ENCODE data around the gene EPHA3. TPM values are rescaled to one million over a fixed set of nuclear protein-coding genes. Genes with fewer than 3 reads are reported as not detected.
A peak's percentile ranks its signal among the peaks of the same experiment; 100 is the strongest.

The EPHA3 gene
- total RNA-seq, 2 experiments from 2014 or later: not detected

DNA sequence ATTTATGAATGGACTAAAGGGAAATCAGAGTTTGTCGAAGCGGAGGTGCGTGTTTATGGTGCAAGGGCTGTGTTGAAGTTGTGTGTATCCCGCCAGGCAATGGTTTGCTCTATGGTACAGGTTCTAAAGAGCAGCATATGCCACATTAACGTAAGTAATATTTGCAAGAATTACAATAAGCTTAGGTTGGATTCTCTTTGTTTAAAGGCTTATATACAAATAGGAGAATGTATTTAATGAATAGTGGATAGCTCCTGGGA lies 800 bp downstream of the EPHA3 start:
- ATAC-seq: no peak
- CTCF ChIA-PET: no interaction called here
- H3K27ac Mint-ChIP-seq: no peak overlapping the region
- no peaks in the 10 kb centered on the region for H3K9me3 Mint-ChIP-seq (ENCODE audit: low read depth)
- H3K36me3 Mint-ChIP-seq: no peaks in the 10 kb centered on the region
- H3K4me1 Mint-ChIP-seq: peaks cover 9% of the 10 kb centered on the region
- no peak overlapping the region for H3K4me3 Mint-ChIP-seq
- peaks cover 19% of the 10 kb centered on the region for H3K27me3 Mint-ChIP-seq
- no peak for DNase-seq

DNA sequence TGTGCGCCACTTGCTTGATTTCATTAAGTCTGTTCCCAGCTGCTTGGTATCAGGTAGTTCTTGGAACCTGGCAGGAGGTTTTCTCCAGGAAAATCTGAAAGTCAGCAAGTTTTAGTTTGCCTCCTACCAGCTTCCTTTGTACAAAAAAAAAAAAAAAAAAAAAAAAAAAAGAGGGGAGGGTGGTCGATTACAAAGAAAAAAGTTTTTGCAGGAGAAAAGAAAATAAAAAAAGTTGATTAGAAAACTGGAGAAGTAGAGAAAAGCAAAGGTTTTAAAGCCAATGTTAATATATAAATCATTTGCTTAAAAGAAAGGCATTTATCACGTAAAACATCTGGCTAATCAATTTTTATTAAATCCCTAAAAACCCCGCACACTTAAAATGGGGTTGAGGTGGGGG lies 5.9 kb downstream of the EPHA3 start:
- Mint-ChIP-seq H3K4me3 (no peak overlapping the region), H3K4me1 (peaks cover 5% of the 10 kb centered on the region), H3K27ac (no peak overlapping the region), H3K9me3 (ENCODE audit: low read depth) (no peaks in the 10 kb centered on the region), H3K36me3 (no peaks in the 10 kb centered on the region), H3K27me3 (peaks cover 10% of the 10 kb centered on the region)
- CTCF ChIA-PET: no interaction called here
- DNase-seq (no peak), ATAC-seq (no peak)

DNA sequence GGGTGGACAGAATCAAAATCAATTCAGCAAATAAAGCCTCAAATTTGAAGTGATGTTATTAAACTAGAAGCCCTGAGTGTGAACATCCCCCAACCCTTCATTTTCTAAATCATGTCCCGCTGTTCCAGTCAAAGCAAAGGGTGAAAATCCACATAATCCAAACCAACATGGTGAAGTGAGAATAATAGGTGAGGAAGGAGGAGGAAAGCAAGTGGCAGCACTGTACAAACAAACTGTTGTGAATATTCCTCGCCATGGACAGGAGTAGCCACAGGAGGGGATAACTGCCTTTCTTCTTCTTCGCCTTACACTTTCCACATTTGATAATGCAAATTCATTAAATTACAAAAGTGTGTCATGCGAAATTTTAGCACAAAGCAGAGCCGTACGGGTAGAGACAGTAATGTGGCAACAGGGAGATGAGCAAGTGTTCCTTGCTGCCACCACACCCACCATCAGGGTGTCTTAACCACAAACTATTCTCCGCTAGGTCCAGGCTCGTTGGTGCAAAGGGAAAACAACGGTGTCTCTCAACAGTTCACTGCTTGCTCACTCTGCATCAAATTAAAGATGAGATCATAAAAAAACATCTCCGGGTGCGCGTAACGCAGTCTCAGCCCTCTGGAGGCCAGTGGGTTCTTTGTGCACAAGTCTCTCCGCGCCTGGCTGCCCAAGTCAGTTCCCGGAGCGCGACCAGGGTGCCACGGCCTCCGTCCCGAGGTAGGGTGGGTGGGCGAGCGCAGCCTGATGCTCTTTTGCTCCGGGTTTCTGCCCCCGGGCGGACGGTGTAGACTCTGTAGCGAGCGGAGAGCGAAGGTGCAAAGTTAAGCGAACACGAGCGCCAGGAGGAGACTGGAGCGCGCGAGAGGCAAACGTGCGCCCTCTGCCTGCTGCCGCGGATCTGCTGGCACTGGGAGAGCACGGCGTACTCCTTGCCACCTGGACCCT lies 6.7 kb downstream of the EPHA3 start:
- H3K9me3 Mint-ChIP-seq (ENCODE audit: low read depth): no peaks in the 10 kb centered on the region
- peak; percentile 39 for ATAC-seq
- CTCF ChIA-PET: no interaction called here
- peak overlapping the region; percentile 39 for H3K4me3 Mint-ChIP-seq
- peaks cover 5% of the 10 kb centered on the region for H3K4me1 Mint-ChIP-seq
- H3K27me3 Mint-ChIP-seq: peaks cover 9% of the 10 kb centered on the region
- H3K27ac Mint-ChIP-seq: no peak overlapping the region
- no peaks in the 10 kb centered on the region for H3K36me3 Mint-ChIP-seq
- no peak for DNase-seq

DNA sequence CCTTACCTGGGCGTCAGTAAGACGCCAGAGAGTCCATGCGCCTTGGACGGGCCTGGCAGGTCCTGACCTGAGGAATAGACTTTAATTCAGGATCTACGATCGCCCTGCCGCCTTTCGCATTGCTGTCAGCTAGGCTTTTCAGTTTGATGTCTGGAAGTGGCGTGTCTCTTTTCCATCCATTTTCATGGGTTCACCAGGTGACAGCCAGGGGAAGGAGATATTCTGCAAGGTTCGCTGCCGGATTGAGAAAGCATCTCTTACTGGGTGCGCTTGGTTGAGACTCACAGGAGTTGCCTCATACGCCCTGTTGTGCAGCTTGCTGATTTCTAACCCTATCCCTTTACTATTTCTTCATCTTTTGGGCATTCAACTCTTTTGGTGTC lies 7.4 kb downstream of the EPHA3 start:
- CTCF ChIA-PET: no interaction called here
- DNase-seq: no peak
- Mint-ChIP-seq H3K27ac (no peak overlapping the region), H3K4me1 (peaks cover 5% of the 10 kb centered on the region), H3K27me3 (peaks cover 9% of the 10 kb centered on the region), H3K4me3 (no peak overlapping the region), H3K36me3 (no peaks in the 10 kb centered on the region), H3K9me3 (ENCODE audit: low read depth) (no peaks in the 10 kb centered on the region)
- no peak for ATAC-seq

DNA sequence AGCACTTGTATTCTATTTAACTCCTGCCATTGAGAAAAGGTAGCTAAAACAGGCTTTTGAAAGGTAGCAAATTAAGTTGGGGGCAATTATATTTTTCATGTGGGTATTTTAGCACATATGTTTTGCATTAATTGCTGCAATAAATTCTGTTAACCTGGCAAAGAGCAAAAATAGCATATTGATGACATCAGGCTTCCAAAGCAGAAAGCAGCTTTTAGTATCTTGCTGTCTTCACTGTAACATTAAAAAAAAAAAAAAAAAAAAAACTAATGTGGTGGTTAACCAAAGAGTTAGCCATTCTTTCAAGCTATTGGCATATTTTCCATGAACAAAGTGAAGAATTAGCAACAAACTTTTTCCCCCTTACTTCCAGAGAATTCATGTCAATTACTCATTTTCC lies 9.1 kb downstream of the EPHA3 start:
- H3K4me3 Mint-ChIP-seq: no peak overlapping the region
- CTCF ChIA-PET: no interaction called here
- H3K9me3 Mint-ChIP-seq (ENCODE audit: low read depth): peaks cover 2% of the 10 kb centered on the region
- no peak overlapping the region for H3K27ac Mint-ChIP-seq
- peaks cover 5% of the 10 kb centered on the region for H3K4me1 Mint-ChIP-seq
- no peaks in the 10 kb centered on the region for H3K36me3 Mint-ChIP-seq
- DNase-seq: no peak
- H3K27me3 Mint-ChIP-seq: peaks cover 9% of the 10 kb centered on the region
- ATAC-seq: no peak

DNA sequence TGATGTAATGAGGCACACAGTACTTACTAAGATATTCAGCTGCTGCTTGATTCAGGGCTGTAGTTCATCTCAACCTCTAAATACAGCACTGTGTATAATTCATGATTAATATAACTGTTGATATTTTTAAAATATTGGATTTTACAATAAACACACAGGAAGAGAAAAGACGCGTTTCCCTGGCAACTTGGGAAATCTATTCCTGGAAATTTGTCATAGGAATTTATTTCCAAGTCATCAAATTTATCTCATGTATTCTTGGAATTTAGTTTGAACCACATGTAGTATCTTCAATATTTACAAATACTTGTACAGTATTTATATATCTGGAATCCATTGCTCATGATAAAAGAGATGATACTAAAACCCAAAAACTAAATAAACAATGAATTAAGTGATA lies 30.6 kb downstream of the EPHA3 start:
- CTCF ChIA-PET: no interaction called here
- Mint-ChIP-seq H3K4me3 (no peak overlapping the region), H3K27ac (no peak overlapping the region), H3K9me3 (ENCODE audit: low read depth) (peaks cover 6% of the 10 kb centered on the region), H3K36me3 (no peaks in the 10 kb centered on the region), H3K27me3 (no peaks in the 10 kb centered on the region), H3K4me1 (no peaks in the 10 kb centered on the region)
- ATAC-seq (no peak), DNase-seq (no peak)

DNA sequence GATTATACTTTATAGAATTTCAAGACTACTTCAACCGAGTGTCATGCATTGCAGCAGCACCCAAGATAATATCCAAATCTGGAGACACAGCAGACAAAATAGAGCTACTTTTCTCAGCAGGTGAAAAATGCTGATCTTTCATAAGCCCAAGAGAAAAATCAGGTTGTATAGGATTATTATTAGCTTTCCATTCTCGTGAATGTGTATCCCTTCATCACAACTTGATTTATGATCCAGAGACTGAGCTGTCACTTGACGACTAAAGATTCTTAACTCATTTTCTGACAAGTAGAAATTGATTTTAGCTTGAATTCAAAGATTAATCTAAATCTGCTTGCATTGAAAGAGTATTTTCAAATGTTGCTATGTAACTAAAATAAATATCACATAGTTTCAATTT lies 32.4 kb downstream of the EPHA3 start:
- Mint-ChIP-seq H3K36me3 (no peaks in the 10 kb centered on the region), H3K27me3 (no peaks in the 10 kb centered on the region)
- CTCF ChIA-PET: no interaction called here

DNA sequence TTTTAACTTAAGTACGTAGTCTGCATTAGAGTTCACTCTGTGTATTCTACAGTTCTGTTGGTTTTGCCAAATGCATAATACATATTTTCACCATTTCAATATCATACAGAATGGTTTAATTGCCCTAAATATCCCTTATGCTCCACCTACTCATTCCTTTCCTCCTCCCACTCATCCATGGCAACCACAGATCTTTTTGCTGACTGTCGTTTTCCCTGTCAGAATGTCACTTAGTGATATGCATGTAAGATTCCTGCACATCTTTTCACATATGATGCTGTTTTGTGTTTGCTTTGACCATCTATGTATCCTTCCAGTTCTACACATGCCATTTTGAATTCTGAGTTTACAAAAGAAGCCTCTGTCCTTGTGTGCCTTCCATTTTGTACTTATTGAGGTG lies 36.7 kb downstream of the EPHA3 start:
- Mint-ChIP-seq H3K36me3 (no peaks in the 10 kb centered on the region), H3K4me1 (no peaks in the 10 kb centered on the region), H3K27ac (no peak overlapping the region), H3K27me3 (no peaks in the 10 kb centered on the region), H3K4me3 (no peak overlapping the region), H3K9me3 (ENCODE audit: low read depth) (peaks cover 1% of the 10 kb centered on the region)
- CTCF ChIA-PET: no interaction called here
- DNase-seq (no peak), ATAC-seq (no peak)

More for the DNA sequence above, 32.4 kb downstream of the EPHA3 start:
- Mint-ChIP-seq H3K27ac (no peak overlapping the region), H3K4me1 (no peaks in the 10 kb centered on the region), H3K4me3 (no peak overlapping the region), H3K9me3 (ENCODE audit: low read depth) (peaks cover 2% of the 10 kb centered on the region)
- DNase-seq (no peak), ATAC-seq (no peak)

DNA sequence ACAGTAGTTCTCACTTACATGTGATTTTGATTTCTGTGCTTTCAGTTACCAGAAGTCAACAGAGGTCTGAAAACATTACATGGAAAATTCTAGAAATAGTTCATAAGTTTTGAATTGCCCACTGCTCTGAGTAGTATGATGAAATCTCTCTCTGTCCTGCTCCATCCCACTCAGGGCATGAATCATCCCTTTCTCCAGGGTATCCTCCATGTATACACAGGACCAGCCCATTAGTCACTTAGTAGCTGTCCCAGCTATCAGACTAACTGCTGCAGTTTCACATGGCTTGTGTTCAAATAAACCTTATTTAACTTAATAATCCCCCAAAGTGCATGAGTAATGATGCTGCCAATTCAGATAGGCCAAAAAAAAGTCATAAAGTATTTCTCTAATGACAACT lies 38.6 kb downstream of the EPHA3 start:
- Mint-ChIP-seq H3K27me3 (no peaks in the 10 kb centered on the region), H3K4me3 (no peak overlapping the region), H3K27ac (no peak overlapping the region), H3K36me3 (no peaks in the 10 kb centered on the region), H3K9me3 (ENCODE audit: low read depth) (peaks cover 1% of the 10 kb centered on the region), H3K4me1 (no peaks in the 10 kb centered on the region)
- ATAC-seq (no peak), DNase-seq (no peak)
- CTCF ChIA-PET: no interaction called here

DNA sequence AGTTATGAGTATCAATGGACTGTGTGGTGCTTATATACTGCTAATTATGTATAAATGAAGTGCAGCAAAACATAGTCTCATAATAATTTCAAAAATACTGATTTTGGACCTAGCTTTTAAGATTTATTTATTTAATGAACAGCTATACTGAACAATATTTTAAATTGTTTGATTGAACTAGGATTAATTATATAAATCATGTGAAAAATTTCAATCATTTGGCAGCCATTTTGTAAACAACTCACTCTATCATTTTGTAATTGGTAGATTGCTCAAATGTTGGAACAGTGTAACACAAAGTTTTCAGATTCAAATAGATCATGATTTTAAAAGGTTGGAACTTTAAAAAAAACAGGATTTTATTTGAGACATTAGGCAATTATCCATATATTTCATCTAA lies 47.0 kb downstream of the EPHA3 start:
- no peak for DNase-seq
- H3K4me1 Mint-ChIP-seq: no peaks in the 10 kb centered on the region
- CTCF ChIA-PET: no interaction called here

DNA sequence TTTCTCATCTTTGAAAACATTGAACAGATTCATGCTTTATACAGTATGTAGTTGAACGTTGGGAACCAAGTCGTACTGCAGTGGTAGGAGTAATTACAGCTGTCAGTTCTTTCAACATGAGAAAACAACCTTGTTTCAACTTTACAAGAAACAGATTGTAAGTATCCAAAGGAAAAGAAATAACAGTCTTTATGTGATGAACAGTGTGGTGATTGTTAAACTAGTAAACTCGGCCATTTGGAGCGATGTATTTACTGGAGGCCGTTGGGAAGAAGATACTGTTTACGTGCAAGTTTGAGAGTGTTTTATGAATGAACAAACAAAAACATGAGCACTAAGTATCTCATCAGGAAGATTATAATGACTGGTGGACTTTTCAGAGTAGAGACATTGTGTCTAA lies 48.4 kb downstream of the EPHA3 start:
- Mint-ChIP-seq H3K4me3 (no peak overlapping the region), H3K27me3 (no peaks in the 10 kb centered on the region), H3K9me3 (ENCODE audit: low read depth) (peaks cover 2% of the 10 kb centered on the region), H3K4me1 (no peaks in the 10 kb centered on the region), H3K27ac (no peak overlapping the region), H3K36me3 (no peaks in the 10 kb centered on the region)
- ATAC-seq: no peak
- CTCF ChIA-PET: no interaction called here
- DNase-seq: no peak

More for the DNA sequence above, 47.0 kb downstream of the EPHA3 start:
- Mint-ChIP-seq H3K27ac (no peak overlapping the region), H3K4me3 (no peak overlapping the region), H3K27me3 (no peaks in the 10 kb centered on the region), H3K9me3 (ENCODE audit: low read depth) (peaks cover 2% of the 10 kb centered on the region), H3K36me3 (no peaks in the 10 kb centered on the region)
- ATAC-seq: no peak

DNA sequence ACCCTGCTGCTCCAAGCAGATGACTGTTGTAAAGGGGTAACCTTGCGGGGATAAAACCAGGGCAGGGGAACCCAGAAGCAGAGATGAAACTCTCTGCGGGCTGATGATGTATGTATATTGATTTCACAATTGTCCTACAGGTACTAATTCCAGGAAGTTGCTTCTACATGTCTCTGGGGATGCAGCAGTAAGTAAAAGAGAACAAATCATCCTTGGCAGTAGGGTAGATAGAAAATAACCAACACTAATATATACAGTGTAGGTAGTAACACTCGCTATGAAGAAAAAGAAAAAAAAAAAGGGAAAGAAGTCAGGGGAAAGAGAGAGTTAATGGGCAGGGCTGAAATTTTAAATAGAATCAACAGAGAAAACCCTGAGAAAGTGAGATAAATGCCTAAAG lies 50.2 kb downstream of the EPHA3 start:
- Mint-ChIP-seq H3K27me3 (no peaks in the 10 kb centered on the region), H3K9me3 (ENCODE audit: low read depth) (no peaks in the 10 kb centered on the region), H3K27ac (no peak overlapping the region), H3K36me3 (no peaks in the 10 kb centered on the region), H3K4me1 (no peaks in the 10 kb centered on the region), H3K4me3 (no peak overlapping the region)
- CTCF ChIA-PET: no interaction called here
- DNase-seq: no peak
- ATAC-seq: no peak

DNA sequence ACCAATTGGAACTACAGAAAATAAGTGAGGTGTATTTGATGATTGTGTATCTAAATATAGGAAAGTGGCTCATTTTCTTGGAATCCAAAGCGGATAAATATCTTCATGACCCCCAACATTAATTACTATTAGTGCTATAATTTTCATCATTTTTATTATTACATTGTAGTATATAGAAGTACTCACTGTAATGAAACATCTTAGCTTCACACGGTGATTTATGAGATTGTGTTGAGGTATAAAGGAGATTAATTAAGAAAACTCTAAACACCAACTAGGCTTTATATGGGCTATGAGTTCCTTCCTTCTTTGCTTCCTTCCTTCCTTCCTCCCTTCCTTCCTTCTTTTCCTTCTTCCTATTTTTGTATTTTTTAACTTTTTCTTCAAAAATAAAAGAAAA lies 52.2 kb downstream of the EPHA3 start:
- ATAC-seq (no peak), DNase-seq (no peak)
- H3K27ac Mint-ChIP-seq: no peak overlapping the region
- CTCF ChIA-PET: no interaction called here
- H3K36me3 Mint-ChIP-seq: no peaks in the 10 kb centered on the region
- no peaks in the 10 kb centered on the region for H3K9me3 Mint-ChIP-seq (ENCODE audit: low read depth)
- no peaks in the 10 kb centered on the region for H3K27me3 Mint-ChIP-seq
- H3K4me3 Mint-ChIP-seq: no peak overlapping the region
- no peaks in the 10 kb centered on the region for H3K4me1 Mint-ChIP-seq

DNA sequence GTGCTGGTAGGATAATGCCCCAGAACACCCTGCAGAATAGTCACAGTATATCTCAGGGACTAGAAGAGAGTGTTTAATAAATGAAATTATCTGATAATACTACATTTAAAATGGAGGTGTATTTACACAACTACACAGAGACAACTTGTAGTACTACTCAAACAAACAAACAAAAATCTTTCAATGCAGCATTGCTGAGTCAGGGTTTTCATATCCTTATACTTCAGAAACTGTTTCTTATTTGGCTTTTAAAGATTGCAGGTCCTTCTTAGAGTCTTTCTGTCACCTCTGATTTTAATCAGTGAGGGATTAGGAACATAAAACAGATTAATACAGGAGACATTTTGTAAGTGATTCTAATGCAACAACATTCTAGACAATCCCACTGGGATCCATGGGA lies 57.4 kb downstream of the EPHA3 start:
- CTCF ChIA-PET: no interaction called here
- Mint-ChIP-seq H3K27me3 (no peaks in the 10 kb centered on the region), H3K27ac (no peak overlapping the region), H3K4me3 (no peak overlapping the region), H3K4me1 (no peaks in the 10 kb centered on the region), H3K9me3 (ENCODE audit: low read depth) (no peaks in the 10 kb centered on the region), H3K36me3 (no peaks in the 10 kb centered on the region)
- DNase-seq: no peak
- ATAC-seq: no peak
